ENCODE data around the gene INSL3. TPM values are rescaled to one million over a fixed set of nuclear protein-coding genes. Genes with fewer than 3 reads are reported as not detected.

Gene INSL3
- not detected in 2 replicates for total RNA-seq (ENCODE audit: low replicate concordance)

GRCh38 chr19:17821190-17821589, at the start of gene INSL3:
INSL3 (minus strand) TSS chr19:17821519; CDS start chr19:17821506, 13 bp downstream.

GRCh38 chr19:17859533-17860330, 38.4 kb upstream of the INSL3 start, which contains the start of gene RPL18A:
RPL18A (plus strand) TSS chr19:17859910; CDS start chr19:17859957, 47 bp downstream.

GRCh38 chr19:17847538-17848366, 26.4 kb upstream of the INSL3 start, which contains the start of gene JAK3:
JAK3 (minus strand) TSS chr19:17847982; CDS start chr19:17844417, 3,565 bp downstream.

GRCh38 chr19:17794731-17795494, 26.4 kb downstream of the INSL3 start, which contains the start of gene B3GNT3:
B3GNT3 (plus strand) TSS chr19:17795138; CDS start chr19:17807808, 12,670 bp downstream.

Other genes with a start within 250 kb of the INSL3 start
- gene UNC13A, start 133.2 kb downstream of the INSL3 start, total RNA-seq (ENCODE audit: low replicate concordance) = 0.70 and 2.2 TPM in 2 replicates
- 17.3 and 17.5 TPM in 2 replicates for gene MAP1S, start 102.0 kb downstream of the INSL3 start, total RNA-seq (ENCODE audit: low replicate concordance)
- gene FCHO1, start 70.0 kb downstream of the INSL3 start, total RNA-seq (ENCODE audit: low replicate concordance) = 0.12 and 0.15 TPM in 2 replicates
- not detected in 2 replicates for gene B3GNT3, start 26.4 kb downstream of the INSL3 start, total RNA-seq (ENCODE audit: low replicate concordance)
- gene JAK3, start 26.5 kb upstream of the INSL3 start, total RNA-seq (ENCODE audit: low replicate concordance) = 1.3 and 1.9 TPM in 2 replicates
- 662 and 1,392 TPM in 2 replicates for gene RPL18A, start 38.4 kb upstream of the INSL3 start, total RNA-seq (ENCODE audit: low replicate concordance)
- not detected in 2 replicates for gene SLC5A5, start 50.4 kb upstream of the INSL3 start, total RNA-seq (ENCODE audit: low replicate concordance)
- gene CCDC124, start 111.5 kb upstream of the INSL3 start, total RNA-seq (ENCODE audit: low replicate concordance) = 42.5 and 59.5 TPM in 2 replicates
- not detected in 2 replicates for gene KCNN1, start 145.6 kb upstream of the INSL3 start, total RNA-seq (ENCODE audit: low replicate concordance)
- 4.2 and 5.9 TPM in 2 replicates for gene ARRDC2, start 186.7 kb upstream of the INSL3 start, total RNA-seq (ENCODE audit: low replicate concordance)

Measured in smooth muscle cell of the coronary artery (primary cell).